Stimulated activated CD4-positive, alpha-beta T cell treated with anti-CD3 and anti-CD28 coated beads, Interleukin-15, amount 100 ng/mL, for 48 hours (primary cell): ENCODE data around the gene BOD1.
"Not testable (repeated sequence)": the region's sequence is repeated elsewhere in the genome, so short reads cannot be mapped to it uniquely, and the experiment has no call there.

Source experiments
- DNase-seq, 2 donors: peaks; one replicate each; pipeline ENCODE4 v3.0.0-alpha.2; 2020; ENCODE audit warnings: low read depth in 2 of 2

Gene BOD1

GRCh38 chr5:173615884-173616576 is 420 bp downstream of the BOD1 start:
- DNase-seq, result peak; percentile 38 to 63

GRCh38 chr5:173614591-173614990 is 1.9 kb downstream of the BOD1 start:
- no peak for DNase-seq

- DNase-seq, result no peak
These were observed 2.9 kb downstream of the BOD1 start for GRCh38 chr5:173613433-173614159.

- no peak for DNase-seq
These were observed 3.5 kb downstream of the BOD1 start for GRCh38 chr5:173612948-173613347.

- DNase-seq, result no peak
These were observed 4.7 kb downstream of the BOD1 start for GRCh38 chr5:173611706-173612105.

GRCh38 chr5:173604141-173604540 is 12.3 kb downstream of the BOD1 start:
- DNase-seq, result no peak

GRCh38 chr5:173602423-173602822 is 14.0 kb downstream of the BOD1 start:
- no peak for DNase-seq

GRCh38 chr5:173598686-173599085 is 17.8 kb downstream of the BOD1 start:
- no peak for DNase-seq

- DNase-seq, result no peak
These were observed 19.1 kb downstream of the BOD1 start for GRCh38 chr5:173597304-173597703.

GRCh38 chr5:173595841-173596240 is 20.6 kb downstream of the BOD1 start:
- no peak for DNase-seq

GRCh38 chr5:173594061-173594460 is 22.4 kb downstream of the BOD1 start:
- DNase-seq, result no peak

GRCh38 chr5:173592050-173592669 is 24.3 kb downstream of the BOD1 start:
- peak in 1 of 2 donors; percentile 9 for DNase-seq

- DNase-seq, result no peak
These were observed 25.4 kb downstream of the BOD1 start for GRCh38 chr5:173591056-173591514.

- no peak for DNase-seq
These were observed 25.9 kb downstream of the BOD1 start for GRCh38 chr5:173590436-173591055.

- not testable (repeated sequence) for DNase-seq
These were observed 30.3 kb downstream of the BOD1 start for GRCh38 chr5:173586133-173586532.

GRCh38 chr5:173583346-173583745 is 33.1 kb downstream of the BOD1 start:
- no peak for DNase-seq

GRCh38 chr5:173582216-173583111 is 34.0 kb downstream of the BOD1 start:
- DNase-seq, result no peak

GRCh38 chr5:173581408-173582215 is 34.8 kb downstream of the BOD1 start:
- peak; percentile 7 to 20 for DNase-seq

- DNase-seq, result no peak
These were observed 37.4 kb downstream of the BOD1 start for GRCh38 chr5:173578947-173579615.

GRCh38 chr5:173577817-173578216 is 38.6 kb downstream of the BOD1 start:
- DNase-seq, result no peak
